Retinal pigment epithelial cell (primary cell): ENCODE data around the gene DDA1.
A peak's percentile ranks its signal among the peaks of the same experiment; 100 is the strongest.

Experiments used
- DNase-seq: peaks from one replicate; pipeline ENCODE4 v3.0.0-alpha.2; 2010; ENCODE audit warnings: low read depth
- H3K4me3 ChIP-seq: 2 replicates; pipeline ENCODE4 v1.5.1; 2011; ENCODE audit warnings: mild to moderate bottlenecking, low read length, control low read depth, moderate library complexity
- TF ChIP-seq, protein P1 (sequence below): conservative IDR thresholded peaks from 2 replicates; pipeline ENCODE4 v1.5.1; 2011; ENCODE audit warnings: low read depth, low read length, control low read depth, inconsistent platforms

The DDA1 gene

DNA sequence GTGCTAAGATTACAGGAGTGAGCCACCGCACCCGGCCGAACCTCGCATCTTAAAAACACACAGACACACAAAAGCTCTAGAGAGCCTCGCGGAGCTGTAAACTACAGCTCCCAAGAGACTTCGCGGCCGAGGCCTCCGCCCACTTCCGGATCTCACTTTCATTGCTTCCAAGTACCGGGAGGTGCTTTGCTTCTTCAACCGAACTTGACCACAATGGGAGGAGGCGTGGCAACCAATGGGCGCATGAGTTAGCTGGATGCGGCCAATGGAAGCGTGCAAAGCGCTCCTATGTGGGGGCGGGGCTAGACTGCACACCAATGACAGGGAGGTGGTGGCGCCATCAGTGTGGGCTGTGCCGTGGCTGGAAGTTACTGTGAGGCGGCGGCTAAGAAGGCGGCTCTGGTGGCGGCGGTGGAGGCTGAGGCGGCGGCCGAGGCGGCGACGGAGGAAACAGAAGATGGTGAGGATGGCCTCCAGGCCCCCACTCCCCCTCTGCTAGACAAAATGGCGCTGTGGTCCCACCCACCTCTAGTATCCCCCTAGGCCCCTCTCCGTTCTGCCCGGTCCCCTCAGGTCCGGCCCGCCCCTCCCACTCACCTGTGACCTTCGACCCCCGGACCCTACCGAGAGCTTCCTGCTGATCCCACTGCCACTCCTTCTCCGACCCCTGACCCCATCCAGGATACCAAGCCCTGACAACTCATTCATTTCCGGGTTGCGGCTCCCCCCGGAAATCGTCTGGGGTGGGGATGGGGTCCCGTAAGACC is at the start of gene DDA1:
DDA1 (plus strand) TSS at position 366 of the 767 bp plus-strand sequence; CDS start at position 458, 92 bp downstream.
- H3K4me3 ChIP-seq, result peak within 1 kb of the TSS; percentile 93
- DNase-seq, result peak; percentile 99
- TF ChIP-seq, protein P1, sequence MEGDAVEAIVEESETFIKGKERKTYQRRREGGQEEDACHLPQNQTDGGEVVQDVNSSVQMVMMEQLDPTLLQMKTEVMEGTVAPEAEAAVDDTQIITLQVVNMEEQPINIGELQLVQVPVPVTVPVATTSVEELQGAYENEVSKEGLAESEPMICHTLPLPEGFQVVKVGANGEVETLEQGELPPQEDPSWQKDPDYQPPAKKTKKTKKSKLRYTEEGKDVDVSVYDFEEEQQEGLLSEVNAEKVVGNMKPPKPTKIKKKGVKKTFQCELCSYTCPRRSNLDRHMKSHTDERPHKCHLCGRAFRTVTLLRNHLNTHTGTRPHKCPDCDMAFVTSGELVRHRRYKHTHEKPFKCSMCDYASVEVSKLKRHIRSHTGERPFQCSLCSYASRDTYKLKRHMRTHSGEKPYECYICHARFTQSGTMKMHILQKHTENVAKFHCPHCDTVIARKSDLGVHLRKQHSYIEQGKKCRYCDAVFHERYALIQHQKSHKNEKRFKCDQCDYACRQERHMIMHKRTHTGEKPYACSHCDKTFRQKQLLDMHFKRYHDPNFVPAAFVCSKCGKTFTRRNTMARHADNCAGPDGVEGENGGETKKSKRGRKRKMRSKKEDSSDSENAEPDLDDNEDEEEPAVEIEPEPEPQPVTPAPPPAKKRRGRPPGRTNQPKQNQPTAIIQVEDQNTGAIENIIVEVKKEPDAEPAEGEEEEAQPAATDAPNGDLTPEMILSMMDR, result no peak

DNA sequence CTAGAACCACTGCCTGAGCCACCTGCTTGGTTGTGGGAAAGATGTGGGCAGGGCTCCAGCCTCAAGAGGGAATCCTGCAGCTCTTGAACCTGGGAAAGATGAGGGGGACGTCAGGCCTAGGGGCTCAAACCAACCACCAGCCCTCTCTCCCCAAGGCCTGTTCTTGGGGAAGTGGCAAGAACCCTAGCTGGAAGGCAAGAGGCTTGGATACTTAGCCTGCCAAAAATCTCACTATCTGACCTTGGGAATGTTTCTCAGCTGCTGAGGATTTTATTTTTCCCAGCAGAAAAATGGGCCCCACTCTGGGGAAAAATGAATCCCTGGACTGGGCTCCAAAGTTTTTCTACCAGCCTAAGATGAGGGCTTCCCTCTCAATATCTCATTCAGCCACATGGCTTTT is 49.4 kb upstream of the DDA1 start:
- DNase-seq, result no peak
- no peak overlapping the region for H3K4me3 ChIP-seq
- TF ChIP-seq, protein P1, result no peak

DNA sequence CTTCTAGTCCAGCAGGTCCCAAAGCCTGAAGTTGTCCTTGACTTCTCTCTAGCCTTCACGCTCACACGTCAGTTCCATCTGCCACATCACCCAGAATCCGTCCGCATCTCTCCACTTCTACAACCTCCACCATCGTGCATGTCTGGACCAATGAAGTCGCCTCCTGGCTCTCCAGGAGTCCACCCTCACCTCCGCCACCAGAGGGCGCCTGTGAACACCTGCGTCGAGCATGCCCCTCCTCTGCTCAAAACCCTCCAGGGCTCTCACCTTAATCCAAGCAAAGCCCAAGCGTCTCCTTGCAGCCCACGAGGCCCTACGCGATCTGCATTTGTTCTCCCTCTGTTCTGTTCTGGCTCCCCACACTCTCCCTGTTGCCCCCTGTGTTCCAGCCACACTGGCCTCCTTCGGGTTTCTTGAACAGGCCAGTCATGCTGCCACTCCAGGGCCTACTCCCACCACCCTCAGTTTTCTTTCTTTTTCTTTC is 48.5 kb upstream of the DDA1 start:
- no peak for DNase-seq
- no peak overlapping the region for H3K4me3 ChIP-seq

DNA sequence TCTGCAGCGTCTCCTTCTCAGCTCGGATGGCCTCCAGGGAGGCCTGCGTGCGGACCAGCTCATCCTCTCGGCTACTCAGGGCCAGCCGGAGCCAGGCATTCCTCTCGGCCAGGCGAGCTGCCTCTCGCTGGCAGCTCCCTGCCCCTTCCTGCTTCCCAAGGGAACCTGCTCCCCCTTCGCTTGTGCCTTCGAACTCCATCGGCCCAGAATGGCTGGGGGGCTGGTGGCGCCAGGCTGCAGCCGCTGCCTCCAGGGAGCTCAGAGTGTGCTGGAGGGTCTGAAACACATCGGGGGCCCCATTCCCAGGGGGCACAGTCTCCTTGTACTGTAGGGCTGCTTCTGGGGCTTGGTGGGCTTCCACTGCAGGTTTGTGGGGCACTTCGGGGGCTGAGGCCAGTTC is 46.8 kb upstream of the DDA1 start:
- DNase-seq, result no peak
- TF ChIP-seq, protein P1, result no peak
- H3K4me3 ChIP-seq, result no peak overlapping the region

More for the DNA sequence above, 48.5 kb upstream of the DDA1 start:
- TF ChIP-seq, protein P1, result peak; percentile 84

DNA sequence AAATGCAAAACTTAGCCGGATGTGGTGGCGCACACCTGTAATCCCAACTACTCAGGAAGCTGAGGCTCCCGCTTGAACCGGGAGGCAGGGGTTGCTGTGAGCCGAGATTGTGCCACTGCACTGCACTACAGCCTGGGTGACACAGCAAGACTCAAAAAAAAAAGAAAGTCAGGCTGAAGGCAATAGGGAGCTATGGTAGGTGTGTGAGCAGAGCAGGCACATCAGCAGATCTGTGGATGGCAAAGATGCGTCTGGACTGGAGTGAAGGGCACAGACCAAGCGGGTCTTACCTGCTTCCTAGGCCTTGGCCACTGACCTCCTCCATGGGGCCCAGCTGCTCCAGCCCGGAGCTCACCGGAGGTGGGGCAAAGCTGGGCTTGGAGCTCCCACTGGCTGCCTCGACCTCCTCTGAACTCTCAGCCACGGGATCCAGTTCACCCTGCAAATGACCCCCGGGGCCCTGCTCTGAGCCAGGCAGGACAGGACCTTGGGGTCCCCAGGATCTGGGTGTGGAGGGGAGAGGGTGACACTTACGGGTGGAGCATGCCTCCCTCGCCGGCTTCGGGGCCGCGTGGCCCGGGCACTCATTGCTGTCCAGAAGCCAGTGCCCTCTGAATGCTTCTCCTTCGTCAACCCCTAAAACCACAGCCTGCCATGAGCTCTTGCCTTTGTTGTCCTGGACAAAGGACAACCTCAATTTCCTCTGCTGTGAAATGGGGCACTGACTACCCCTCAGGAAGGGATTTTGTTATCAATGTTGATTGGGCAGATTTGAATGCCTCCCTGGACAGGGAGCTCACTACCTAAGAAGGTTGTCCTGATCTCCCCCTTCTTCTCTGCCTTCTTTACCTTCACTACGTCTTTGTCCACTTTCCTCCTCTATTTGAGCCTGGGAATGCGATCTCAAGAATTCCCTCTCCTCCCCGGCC is 45.4 kb upstream of the DDA1 start:
- no peak overlapping the region for H3K4me3 ChIP-seq
- DNase-seq, result no peak
- TF ChIP-seq, protein P1, result no peak

DNA sequence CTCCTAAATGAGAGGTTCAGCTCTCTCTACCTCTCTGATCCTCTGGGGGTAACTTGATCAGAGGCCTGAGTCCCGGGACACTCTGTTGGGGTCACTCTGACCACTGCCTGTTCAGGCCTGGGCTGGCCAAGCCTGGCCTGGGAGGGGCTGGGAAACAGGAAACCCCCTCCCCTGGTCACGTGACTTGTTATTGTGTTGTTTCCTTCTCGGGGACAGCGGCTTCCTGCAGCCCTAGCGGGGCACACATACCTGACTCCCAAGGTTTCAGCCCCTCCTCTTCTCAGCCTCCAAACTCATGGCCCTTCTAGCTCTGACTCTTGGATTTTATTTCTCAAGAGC is 44.8 kb upstream of the DDA1 start, which contains the start of gene USHBP1:
USHBP1 (minus strand) TSS at position 105 of the 339 bp plus-strand sequence. CDS start 446 bp downstream, outside the sequence.
- DNase-seq, result no peak
- TF ChIP-seq, protein P1, result no peak

More for the DNA sequence above, 44.8 kb upstream of the DDA1 start, which contains the start of gene USHBP1:
- no peak within 1 kb of the TSS for H3K4me3 ChIP-seq
